ENCODE measurements around the gene MSN. TPM values are rescaled to one million over a fixed set of nuclear protein-coding genes. Genes with fewer than 3 reads are reported as not detected.
A peak's percentile ranks its signal among the peaks of the same experiment; 100 is the strongest.
"Not testable (repeated sequence)": the region's sequence is repeated elsewhere in the genome, so short reads cannot be mapped to it uniquely, and the experiment has no call there.

Gene MSN
- total and polyA plus RNA-seq, 8 donors, result 367 to 543 (median 422) TPM

GRCh38 chrX:65643531-65644052 is 23.9 kb upstream of the MSN start:
- Histone ChIP-seq H3K4me1 (peaks cover 6 to 8% of the 10 kb centered on the region in 2 donors), H3K27ac (peak overlapping the region; percentile 50 to 75), H3K4me3 (no peak overlapping the region), H3K9me3 (no peaks in the 10 kb centered on the region), H3K27me3 (no peaks in the 10 kb centered on the region), H3K36me3 (no peaks in the 10 kb centered on the region)
- no peak for TF ChIP-seq CTCF (IDR thresholded peaks at IDR 0.05)
- no peak for DNase-seq
- peak; percentile 24 for ATAC-seq
- intact Hi-C loops (cut with DNase I), result no loop called here

- intact Hi-C loops (cut with DNase I), result no loop called here
- no peaks in the 10 kb centered on the region for H3K27me3 ChIP-seq
- peak overlapping the region; percentile 50 to 75 for H3K27ac ChIP-seq
- H3K9me3 ChIP-seq, result no peaks in the 10 kb centered on the region
- no peaks in the 10 kb centered on the region for H3K36me3 ChIP-seq
- peaks cover 6 to 8% of the 10 kb centered on the region in 2 donors for H3K4me1 ChIP-seq
- no peak overlapping the region for H3K4me3 ChIP-seq
- no peak for TF ChIP-seq CTCF (IDR thresholded peaks at IDR 0.05)
- peak; percentile 93 for ATAC-seq
- peak in 3 of 4 donors; percentile 55 to 89 (median 74) for DNase-seq
Measured at GRCh38 chrX:65644621-65645289, 22.7 kb upstream of the MSN start.

GRCh38 chrX:65647801-65648200 is 19.7 kb upstream of the MSN start:
- Histone ChIP-seq H3K27me3 (no peaks in the 10 kb centered on the region), H3K9me3 (no peaks in the 10 kb centered on the region), H3K4me1 (peaks cover 6 to 8% of the 10 kb centered on the region in 2 donors), H3K27ac (no peak overlapping the region), H3K36me3 (no peaks in the 10 kb centered on the region), H3K4me3 (no peak overlapping the region)
- intact Hi-C loops (cut with DNase I), result no loop called here
- no peak for TF ChIP-seq CTCF (IDR thresholded peaks at IDR 0.05)
- ATAC-seq (no peak), DNase-seq (no peak)

DNA sequence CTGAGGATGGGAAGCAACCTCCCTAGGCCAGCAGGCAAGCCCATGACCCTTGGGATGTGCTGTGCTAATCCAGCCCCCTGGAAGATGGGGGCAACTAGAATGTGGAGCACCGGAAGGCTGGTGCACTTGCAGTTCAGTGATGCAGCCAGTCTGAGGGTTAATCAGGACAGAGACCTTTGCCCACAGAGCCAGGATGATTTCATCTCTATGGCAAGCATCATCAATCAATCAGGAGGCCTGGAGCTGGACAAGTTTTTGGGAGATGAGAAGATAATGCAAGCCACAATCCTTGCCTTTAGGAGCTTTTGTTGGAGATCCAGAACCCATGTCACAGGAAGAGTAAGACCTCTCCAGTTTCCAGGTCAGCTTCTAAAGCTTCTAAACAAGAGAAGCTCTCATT is 15.4 kb upstream of the MSN start:
- H3K4me3 ChIP-seq, result no peak overlapping the region
- DNase-seq, result no peak
- no peaks in the 10 kb centered on the region for H3K27me3 ChIP-seq
- no peak for TF ChIP-seq CTCF (IDR thresholded peaks at IDR 0.05)
- H3K27ac ChIP-seq, result no peak overlapping the region
- H3K9me3 ChIP-seq, result no peaks in the 10 kb centered on the region
- ATAC-seq, result no peak
- intact Hi-C loops (cut with DNase I), result no loop called here
- no peaks in the 10 kb centered on the region for H3K4me1 ChIP-seq
- no peaks in the 10 kb centered on the region for H3K36me3 ChIP-seq

DNA sequence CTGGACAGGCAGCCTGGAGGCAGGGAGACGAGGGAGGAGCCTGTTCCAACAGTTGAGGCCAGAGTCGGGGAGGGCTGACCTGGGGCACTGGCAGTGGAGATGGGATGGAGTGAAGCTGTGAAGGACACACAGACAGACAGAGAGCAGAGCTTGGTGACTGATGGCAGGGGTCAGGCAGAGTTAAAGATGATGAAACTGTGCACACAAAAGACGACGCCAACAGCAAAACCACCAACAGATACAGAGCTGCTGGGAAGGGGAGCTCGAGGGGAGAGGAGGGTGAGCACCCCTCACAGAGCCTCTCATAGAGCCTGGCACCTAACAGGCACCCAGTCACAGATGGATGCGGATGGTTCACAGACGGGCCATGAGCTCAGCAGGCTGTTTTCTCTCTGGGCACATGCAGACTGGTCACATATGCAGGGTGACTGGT is 10.4 kb upstream of the MSN start:
- H3K9me3 ChIP-seq; H3K36me3 ChIP-seq; H3K4me3 ChIP-seq; H3K27me3 ChIP-seq; H3K4me1 ChIP-seq; DNase-seq; intact Hi-C loops (cut with DNase I); H3K27ac ChIP-seq: not testable (repeated sequence)
- ATAC-seq, result peak; percentile 26

- TF ChIP-seq CTCF (IDR thresholded peaks at IDR 0.05), result no peak
- DNase-seq (no peak), ATAC-seq (no peak)
- no peak overlapping the region for H3K27ac ChIP-seq
- H3K4me3 ChIP-seq, result no peak overlapping the region
- H3K4me1 ChIP-seq, result no peaks in the 10 kb centered on the region
- intact Hi-C loops (cut with DNase I), result no loop called here
- H3K9me3 ChIP-seq, result no peaks in the 10 kb centered on the region
- no peaks in the 10 kb centered on the region for H3K27me3 ChIP-seq
- H3K36me3 ChIP-seq, result no peaks in the 10 kb centered on the region
Measured at GRCh38 chrX:65657659-65658058, 9.8 kb upstream of the MSN start.
